Loucy (cell line): ENCODE measurements around the gene GTF2F1.
A peak's percentile ranks its signal among the peaks of the same experiment; 100 is the strongest.
"Not testable (repeated sequence)": the region's sequence is repeated elsewhere in the genome, so short reads cannot be mapped to it uniquely, and the experiment has no call there.

Experiments
- H2AFZ ChIP-seq: fragments of 200-600 bp; sonication (generic); 2 replicates; pipeline ENCODE4 v1.6.0; 2016; ENCODE audit warnings: antibody characterized with exemption, mild to moderate bottlenecking, low read length, moderate library complexity
- H3F3A ChIP-seq: fragments of 200-600 bp; 2 replicates; pipeline ENCODE4 v1.6.0; 2016; ENCODE audit warnings: antibody characterized with exemption, low read depth, mild to moderate bottlenecking
- H3K27me3 ChIP-seq: fragments of 200-600 bp; sonication (generic); 2 replicates; pipeline ENCODE4 v1.6.1; 2014; ENCODE audit warnings: low read length, mild to moderate bottlenecking; ENCODE audit not compliant: insufficient read depth, poor library complexity, severe bottlenecking
- H3K36me3 ChIP-seq: fragments of 200-600 bp; sonication (generic); 2 replicates; pipeline ENCODE4 v1.6.1; 2016; ENCODE audit warnings: low read length; ENCODE audit not compliant: insufficient read depth
- H3K4me1 ChIP-seq: fragments of 200-600 bp; sonication (generic); 2 replicates; pipeline ENCODE4 v1.5.1; 2014; ENCODE audit warnings: low read length, mild to moderate bottlenecking; ENCODE audit not compliant: insufficient read depth, poor library complexity, severe bottlenecking
- H3K4me2 ChIP-seq: fragments of 200-600 bp; sonication (generic); 2 replicates; pipeline ENCODE4 v1.6.0; 2014; ENCODE audit warnings: antibody characterized with exemption, low read length, low read depth, mild to moderate bottlenecking; ENCODE audit not compliant: poor library complexity, severe bottlenecking
- H3K4me3 ChIP-seq: fragments of 200-600 bp; sonication (generic); 2 replicates; pipeline ENCODE4 v1.5.1; 2014; ENCODE audit warnings: low read length, mild to moderate bottlenecking, mixed read lengths; ENCODE audit not compliant: poor library complexity, severe bottlenecking
- H3K79me2 ChIP-seq: fragments of 200-600 bp; sonication (generic); 2 replicates; pipeline ENCODE4 v1.6.1; 2014; ENCODE audit warnings: low read length; ENCODE audit not compliant: insufficient read depth
- H3K9ac ChIP-seq: fragments of 200-600 bp; sonication (generic); 2 replicates; pipeline ENCODE4 v1.6.0; 2014; ENCODE audit warnings: mild to moderate bottlenecking, low read depth, low read length, moderate library complexity; ENCODE audit not compliant: poor library complexity, severe bottlenecking
- H3K9me2 ChIP-seq: fragments of 200-600 bp; sonication (generic); replicated peaks from 2 replicates; pipeline ENCODE4 v1.6.1; 2016; ENCODE audit warnings: low read depth, low read length, mixed read lengths
- H3K9me3 ChIP-seq: fragments of 200-600 bp; sonication (generic); 2 replicates; pipeline ENCODE4 v1.6.1; 2014; ENCODE audit warnings: mild to moderate bottlenecking, antibody characterized with exemption, low read length, low read depth; ENCODE audit not compliant: insufficient read depth
- H4K20me1 ChIP-seq: fragments of 200-600 bp; sonication (generic); 2 replicates; pipeline ENCODE4 v1.6.0; 2014; ENCODE audit warnings: antibody characterized with exemption, low read length, mild to moderate bottlenecking; ENCODE audit not compliant: insufficient read depth, poor library complexity, severe bottlenecking
- CTCF ChIP-seq: fragments of 200-600 bp; sonication (generic); conservative IDR thresholded peaks from 2 replicates; pipeline ENCODE4 v1.5.1; 2014; ENCODE audit warnings: mild to moderate bottlenecking, antibody characterized with exemption, low read length
- EZH2phosphoT487 ChIP-seq: fragments of 200-600 bp; IDR thresholded peaks from 2 replicates; pipeline ENCODE4 v1.6.1; 2018; ENCODE audit warnings: antibody characterized with exemption, mild to moderate bottlenecking, moderate library complexity, borderline replicate concordance

The GTF2F1 gene

DNA sequence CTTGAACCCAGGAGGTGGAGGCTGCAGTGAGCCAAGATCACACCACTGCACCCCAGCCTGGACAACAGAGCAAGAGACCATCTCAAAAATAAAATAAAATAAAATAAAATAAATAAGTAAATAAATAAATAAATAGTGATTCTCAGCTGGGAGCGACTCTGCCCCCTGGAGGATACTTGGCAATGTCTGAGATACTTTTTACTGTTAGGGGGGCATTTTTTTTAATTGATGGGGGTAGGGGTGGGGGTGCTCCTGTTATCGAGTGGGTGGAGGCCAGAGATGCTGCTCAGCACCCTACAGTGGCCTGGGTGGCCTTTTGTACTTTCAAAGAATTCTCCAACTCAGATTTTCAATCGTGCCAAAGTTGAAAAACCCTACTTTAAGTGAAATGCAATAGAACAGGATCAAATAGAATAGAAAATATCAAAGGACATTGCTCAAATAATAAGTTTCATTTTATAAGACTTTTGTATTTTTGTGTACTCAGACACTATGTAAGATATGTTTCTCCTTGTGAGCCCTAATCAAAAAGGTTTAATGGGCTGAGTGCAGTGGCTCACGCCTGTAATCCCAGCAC is 38.8 kb downstream of the GTF2F1 start:
- H2AFZ ChIP-seq = no peak overlapping the region
- no peak overlapping the region for H3K4me3 ChIP-seq
- no peaks in the 10 kb centered on the region for H4K20me1 ChIP-seq
- H3K9me2 ChIP-seq = no peaks in the 10 kb centered on the region
- H3K4me1 ChIP-seq = no peaks in the 10 kb centered on the region
- H3K79me2 ChIP-seq = no peaks in the 10 kb centered on the region
- no peak overlapping the region for H3K4me2 ChIP-seq
- no peak overlapping the region for H3K9ac ChIP-seq
- H3K9me3 ChIP-seq = no peaks in the 10 kb centered on the region
- TF ChIP-seq EZH2phosphoT487 (no peak), CTCF (peak; percentile 43)
- no peaks in the 10 kb centered on the region for H3F3A ChIP-seq
- no peaks in the 10 kb centered on the region for H3K27me3 ChIP-seq
- no peaks in the 10 kb centered on the region for H3K36me3 ChIP-seq

GRCh38 chr19:6352381-6353165 is 40.4 kb downstream of the GTF2F1 start:
- Histone ChIP-seq H3K4me1 (no peaks in the 10 kb centered on the region), H3K36me3 (no peaks in the 10 kb centered on the region), H3K9ac (no peak overlapping the region), H2AFZ (no peak overlapping the region), H4K20me1 (no peaks in the 10 kb centered on the region), H3K4me3 (no peak overlapping the region), H3K4me2 (no peak overlapping the region), H3K9me3 (no peaks in the 10 kb centered on the region), H3K27me3 (no peaks in the 10 kb centered on the region), H3F3A (no peaks in the 10 kb centered on the region), H3K9me2 (no peaks in the 10 kb centered on the region), H3K79me2 (no peaks in the 10 kb centered on the region)
- TF ChIP-seq EZH2phosphoT487 = no peak
- no peak for TF ChIP-seq CTCF

DNA sequence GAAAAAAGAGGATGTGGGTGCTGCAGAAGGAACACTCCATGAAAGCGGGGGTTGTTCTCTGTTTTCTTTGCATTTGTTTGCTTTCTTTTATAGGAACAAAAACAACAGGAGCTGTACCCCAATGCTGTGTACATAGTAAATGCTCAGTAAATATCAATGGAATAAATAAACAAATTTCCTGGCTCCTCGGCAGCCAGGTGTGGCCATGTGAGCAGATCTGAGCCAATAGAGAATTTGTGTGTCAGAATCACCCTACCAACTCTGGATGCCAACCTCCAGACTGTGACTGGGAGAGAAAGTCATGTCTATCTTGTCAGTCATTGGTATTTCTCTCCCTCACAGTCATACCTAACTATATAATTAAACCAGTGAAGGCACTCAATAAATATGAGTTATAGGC is 42.3 kb downstream of the GTF2F1 start:
- no peaks in the 10 kb centered on the region for H3K4me1 ChIP-seq
- H3K27me3 ChIP-seq = no peaks in the 10 kb centered on the region
- no peaks in the 10 kb centered on the region for H3K79me2 ChIP-seq
- no peak overlapping the region for H3K9ac ChIP-seq
- no peak for TF ChIP-seq EZH2phosphoT487
- TF ChIP-seq CTCF = no peak
- no peak overlapping the region for H2AFZ ChIP-seq
- no peaks in the 10 kb centered on the region for H3F3A ChIP-seq
- H3K4me3 ChIP-seq = no peak overlapping the region
- no peaks in the 10 kb centered on the region for H3K9me3 ChIP-seq
- no peak overlapping the region for H3K4me2 ChIP-seq
- no peaks in the 10 kb centered on the region for H4K20me1 ChIP-seq
- H3K9me2 ChIP-seq = no peaks in the 10 kb centered on the region
- no peaks in the 10 kb centered on the region for H3K36me3 ChIP-seq

- not testable (repeated sequence) for H3K27me3 ChIP-seq, H4K20me1 ChIP-seq, H3K9me3 ChIP-seq, H3K4me3 ChIP-seq, H3F3A ChIP-seq, H3K79me2 ChIP-seq, H3K4me2 ChIP-seq, H3K4me1 ChIP-seq, H2AFZ ChIP-seq, H3K36me3 ChIP-seq, H3K9ac ChIP-seq, H3K9me2 ChIP-seq
Measured at GRCh38 chr19:6349271-6349670, 43.7 kb downstream of the GTF2F1 start.
